GM19025 (cell line): ENCODE data around the gene ZBED1.
"Not testable (repeated sequence)": the region's sequence is repeated elsewhere in the genome, so short reads cannot be mapped to it uniquely, and the experiment has no call there.

ENCODE experiments used
- ATAC-seq: cut with Tn5 transposase; IDR thresholded peaks from one replicate; pipeline ENCODE4 v1.9.1; 2021; ENCODE audit warnings: mild to moderate bottlenecking, low read depth, moderate library complexity; ENCODE audit not compliant: unreplicated experiment

The ZBED1 gene

GRCh38 chrX:2457289-2458133 lies 43.3 kb downstream of the ZBED1 start:
- ATAC-seq: no peak

GRCh38 chrX:2456091-2456490 lies 44.7 kb downstream of the ZBED1 start:
- ATAC-seq: not testable (repeated sequence)

- not testable (repeated sequence) for ATAC-seq
Observed at GRCh38 chrX:2454620-2455019, 46.2 kb downstream of the ZBED1 start.

- ATAC-seq: no peak
Observed at GRCh38 chrX:2452799-2453198, 48.0 kb downstream of the ZBED1 start.

GRCh38 chrX:2452317-2452784 lies 48.4 kb downstream of the ZBED1 start:
- no peak for ATAC-seq

- ATAC-seq: no peak
Observed at GRCh38 chrX:2451501-2452316, 49.1 kb downstream of the ZBED1 start.

GRCh38 chrX:2450681-2451080 lies 50.1 kb downstream of the ZBED1 start:
- ATAC-seq: no peak

- no peak for ATAC-seq
Observed at GRCh38 chrX:2449135-2449886, 51.5 kb downstream of the ZBED1 start.

- no peak for ATAC-seq
Observed at GRCh38 chrX:2447484-2447883, 53.3 kb downstream of the ZBED1 start.

- ATAC-seq: no peak
Observed at GRCh38 chrX:2446815-2447214, 54.0 kb downstream of the ZBED1 start.

GRCh38 chrX:2445662-2446623 lies 54.8 kb downstream of the ZBED1 start:
- ATAC-seq: no peak

- ATAC-seq: no peak
Observed at GRCh38 chrX:2442694-2443093, 58.1 kb downstream of the ZBED1 start.

- no peak for ATAC-seq
Observed at GRCh38 chrX:2441466-2441865, 59.3 kb downstream of the ZBED1 start.

GRCh38 chrX:2439613-2440012 lies 61.2 kb downstream of the ZBED1 start:
- ATAC-seq: no peak
